Measurements from ENCODE around the gene SPEM2. TPM values are rescaled to one million over a fixed set of nuclear protein-coding genes. Genes with fewer than 3 reads are reported as not detected.
A peak's percentile ranks its signal among the peaks of the same experiment; 100 is the strongest.

The SPEM2 gene
- total RNA-seq, 1 donor from 2014 or later = not detected

DNA sequence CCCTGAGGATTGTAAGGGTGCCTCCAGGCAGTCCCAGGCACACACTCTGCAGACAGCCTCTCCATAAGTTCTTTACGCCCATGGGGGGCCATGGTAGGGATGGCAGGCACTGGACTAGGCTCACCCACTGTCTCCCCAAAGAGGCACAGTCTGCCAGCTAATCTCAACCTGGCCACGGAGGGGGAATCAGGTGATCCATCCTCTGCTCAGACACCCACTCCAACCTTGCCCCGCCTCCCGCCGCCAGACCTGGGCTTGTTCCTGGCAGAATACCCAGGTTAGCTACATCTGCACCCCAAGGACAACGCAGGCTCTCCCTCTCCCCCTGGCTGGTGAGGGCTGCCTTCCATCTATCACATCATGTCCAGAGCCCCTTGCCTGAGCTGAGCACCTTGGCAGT, 16.6 kb upstream of the SPEM2 start:
- Histone ChIP-seq H3K27me3 (ENCODE audit: control insufficient read depth, insufficient read depth, low read length) (no peaks in the 10 kb centered on the region), H3K36me3 (ENCODE audit: control insufficient read depth, insufficient read depth, low read length) (no peaks in the 10 kb centered on the region), H3K4me3 (ENCODE audit: low read depth, low read length) (no peak overlapping the region)
- TF ChIP-seq, protein P1, sequence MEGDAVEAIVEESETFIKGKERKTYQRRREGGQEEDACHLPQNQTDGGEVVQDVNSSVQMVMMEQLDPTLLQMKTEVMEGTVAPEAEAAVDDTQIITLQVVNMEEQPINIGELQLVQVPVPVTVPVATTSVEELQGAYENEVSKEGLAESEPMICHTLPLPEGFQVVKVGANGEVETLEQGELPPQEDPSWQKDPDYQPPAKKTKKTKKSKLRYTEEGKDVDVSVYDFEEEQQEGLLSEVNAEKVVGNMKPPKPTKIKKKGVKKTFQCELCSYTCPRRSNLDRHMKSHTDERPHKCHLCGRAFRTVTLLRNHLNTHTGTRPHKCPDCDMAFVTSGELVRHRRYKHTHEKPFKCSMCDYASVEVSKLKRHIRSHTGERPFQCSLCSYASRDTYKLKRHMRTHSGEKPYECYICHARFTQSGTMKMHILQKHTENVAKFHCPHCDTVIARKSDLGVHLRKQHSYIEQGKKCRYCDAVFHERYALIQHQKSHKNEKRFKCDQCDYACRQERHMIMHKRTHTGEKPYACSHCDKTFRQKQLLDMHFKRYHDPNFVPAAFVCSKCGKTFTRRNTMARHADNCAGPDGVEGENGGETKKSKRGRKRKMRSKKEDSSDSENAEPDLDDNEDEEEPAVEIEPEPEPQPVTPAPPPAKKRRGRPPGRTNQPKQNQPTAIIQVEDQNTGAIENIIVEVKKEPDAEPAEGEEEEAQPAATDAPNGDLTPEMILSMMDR (IDR thresholded peaks at IDR 0.05; ENCODE audit: insufficient read depth, low read length, severe bottlenecking) = no peak
- no peak for FAIRE-seq
- no peak for DNase-seq (ENCODE audit: low read depth)

DNA sequence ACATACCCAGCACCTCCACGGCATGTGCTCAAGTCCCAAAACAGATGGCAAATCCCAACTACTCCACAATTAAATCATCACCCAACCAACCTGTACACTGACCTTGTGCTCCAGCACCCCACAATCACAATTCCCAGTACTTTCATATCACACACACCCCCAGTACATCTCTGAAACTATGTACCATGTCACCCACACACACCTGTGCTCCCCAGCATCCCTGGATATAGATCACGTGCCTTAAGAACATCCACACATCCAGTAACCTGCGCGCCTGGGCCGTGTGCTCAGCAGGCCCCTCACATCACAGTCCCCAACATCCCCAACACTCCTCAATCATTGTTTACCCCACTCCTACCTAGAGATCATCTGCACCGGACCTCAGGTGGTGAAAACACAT, 15.7 kb upstream of the SPEM2 start:
- Histone ChIP-seq H3K27me3 (ENCODE audit: control insufficient read depth, insufficient read depth, low read length) (no peaks in the 10 kb centered on the region), H3K4me3 (ENCODE audit: low read depth, low read length) (no peak overlapping the region), H3K36me3 (ENCODE audit: control insufficient read depth, insufficient read depth, low read length) (no peaks in the 10 kb centered on the region)
- FAIRE-seq = peak; percentile 72
- TF ChIP-seq, protein P1 (IDR thresholded peaks at IDR 0.05; ENCODE audit: insufficient read depth, low read length, severe bottlenecking) = no peak
- no peak for DNase-seq (ENCODE audit: low read depth)

DNA sequence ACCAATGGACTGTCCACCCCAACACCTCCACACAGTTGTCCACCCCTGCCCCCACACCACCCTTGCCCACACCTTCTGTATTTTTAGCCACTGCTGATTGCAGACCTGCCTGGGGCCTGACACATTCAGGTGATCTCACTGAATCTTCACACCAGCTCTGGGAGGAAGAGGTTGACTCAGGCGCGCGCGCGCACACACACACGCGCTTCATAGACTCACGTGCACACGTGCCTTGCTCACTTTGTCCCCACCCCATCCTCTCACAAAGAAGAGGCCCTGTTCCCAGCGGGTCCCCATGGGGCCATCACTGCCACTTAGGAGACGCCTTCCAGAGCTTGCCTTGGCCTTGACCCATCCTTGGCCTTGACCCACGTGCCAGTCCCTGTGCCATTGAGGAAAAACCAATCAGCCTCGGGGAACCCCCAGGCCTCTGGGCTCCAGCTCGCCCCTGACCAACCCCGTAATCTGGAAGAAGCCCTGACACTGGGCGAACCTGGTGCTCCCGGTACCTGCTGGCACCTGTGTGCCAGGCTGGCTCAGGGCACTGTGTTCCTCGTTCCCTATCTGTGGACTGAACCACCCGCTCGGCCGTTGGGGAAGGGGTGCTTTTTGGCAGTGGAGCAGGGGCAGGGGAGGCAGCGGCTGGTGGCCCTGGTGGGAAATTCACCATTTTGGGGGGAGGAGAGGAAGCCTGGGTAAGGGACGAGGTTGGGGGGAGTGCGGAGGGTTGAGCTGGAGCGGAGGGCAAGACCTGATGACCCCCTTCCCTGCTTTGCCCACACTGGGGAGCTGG, 14.6 kb upstream of the SPEM2 start:
- FAIRE-seq (no peak), DNase-seq (ENCODE audit: low read depth) (no peak)
- Histone ChIP-seq H3K36me3 (ENCODE audit: control insufficient read depth, insufficient read depth, low read length) (no peaks in the 10 kb centered on the region), H3K27me3 (ENCODE audit: control insufficient read depth, insufficient read depth, low read length) (no peaks in the 10 kb centered on the region), H3K4me3 (ENCODE audit: low read depth, low read length) (no peak overlapping the region)
- TF ChIP-seq, protein P1 (IDR thresholded peaks at IDR 0.05; ENCODE audit: insufficient read depth, low read length, severe bottlenecking) = no peak

DNA sequence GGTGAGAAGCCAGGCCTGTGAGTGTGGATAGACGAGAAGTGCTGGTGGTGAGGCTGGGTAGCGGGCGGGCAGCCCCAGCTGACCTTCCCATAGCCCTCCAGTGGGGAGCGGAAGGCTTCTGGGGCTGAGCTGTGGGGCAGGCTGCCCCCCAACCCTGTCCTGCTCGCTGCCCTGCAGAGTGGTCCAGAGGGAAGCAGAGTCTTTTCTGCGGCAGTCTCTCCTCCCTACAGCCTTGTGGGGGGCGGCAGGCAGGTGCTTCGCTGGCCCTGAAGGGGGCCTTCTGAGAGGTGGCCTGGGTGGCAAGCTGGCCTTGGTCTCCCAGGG, 14.0 kb upstream of the SPEM2 start:
- TF ChIP-seq, protein P1 (IDR thresholded peaks at IDR 0.05; ENCODE audit: insufficient read depth, low read length, severe bottlenecking) = no peak
- no peak for FAIRE-seq

DNA sequence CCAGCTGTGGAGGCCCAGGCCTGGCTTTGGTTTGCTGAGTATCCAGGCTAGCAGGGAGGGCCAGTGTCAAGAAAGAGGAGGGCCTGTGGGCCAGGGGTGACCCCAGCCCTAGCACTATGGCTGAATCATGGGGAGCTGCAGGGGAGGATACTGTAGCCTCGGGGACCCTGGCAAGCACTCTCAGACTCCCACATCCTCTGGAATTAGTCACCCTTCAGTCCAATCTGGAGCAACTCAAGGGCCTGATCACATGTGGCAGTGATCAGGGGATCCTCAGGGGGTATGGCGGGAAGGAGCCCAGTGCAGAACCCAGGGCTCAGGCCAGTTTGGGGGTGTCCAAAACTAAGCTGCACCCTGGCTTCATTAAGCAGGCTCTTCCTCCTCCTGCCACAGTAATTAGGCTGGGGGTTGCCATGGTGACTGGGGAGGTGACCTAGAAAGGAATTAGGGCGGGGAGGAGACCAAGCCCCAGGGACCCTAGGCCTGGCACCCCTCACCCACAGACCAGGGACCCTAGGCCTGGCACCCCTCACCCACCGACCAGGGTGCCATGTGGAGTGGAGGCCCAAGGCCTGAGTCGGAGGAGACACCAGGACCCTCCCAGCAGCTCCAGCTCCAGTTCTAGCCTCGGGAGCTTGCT, 11.9 kb upstream of the SPEM2 start:
- Histone ChIP-seq H3K36me3 (ENCODE audit: control insufficient read depth, insufficient read depth, low read length) (no peaks in the 10 kb centered on the region), H3K27me3 (ENCODE audit: control insufficient read depth, insufficient read depth, low read length) (no peaks in the 10 kb centered on the region), H3K4me3 (ENCODE audit: low read depth, low read length) (no peak overlapping the region)
- TF ChIP-seq, protein P1 (IDR thresholded peaks at IDR 0.05; ENCODE audit: insufficient read depth, low read length, severe bottlenecking) = no peak
- peak; percentile 49 for DNase-seq (ENCODE audit: low read depth)
- FAIRE-seq = no peak

More for the DNA sequence above, 14.0 kb upstream of the SPEM2 start:
- DNase-seq (ENCODE audit: low read depth) = no peak
- no peaks in the 10 kb centered on the region for H3K27me3 ChIP-seq (ENCODE audit: control insufficient read depth, insufficient read depth, low read length)
- no peak overlapping the region for H3K4me3 ChIP-seq (ENCODE audit: low read depth, low read length)
- no peaks in the 10 kb centered on the region for H3K36me3 ChIP-seq (ENCODE audit: control insufficient read depth, insufficient read depth, low read length)

Data from bronchial epithelial cell (primary cell).